Adrenal gland (tissue), 12 donors: Measurements from ENCODE around the gene ZNRF3. TPM values are rescaled to one million over a fixed set of nuclear protein-coding genes. Genes with fewer than 3 reads are reported as not detected.
"Not testable (repeated sequence)": the region's sequence is repeated elsewhere in the genome, so short reads cannot be mapped to it uniquely, and the experiment has no call there.

Source experiments
- DNase-seq, 7 donors: peaks; one replicate each; pipeline ENCODE4 v3.0.0-alpha.2; 2019 to 2020
- H3K27ac ChIP-seq, 5 donors: fragments of 200-600 bp; sonication (generic) in 4 of 5; 1 replicate in 3 of 5; 2 replicates in 2 of 5; pipeline versions ENCODE4 v1.5.1 to v1.8.0; 2016 to 2020; ENCODE audit warnings: mild to moderate bottlenecking in 1 of 5
- H3K27me3 ChIP-seq: fragments of 200-600 bp; 2 replicates; pipeline ENCODE4 v1.8.0; 2021
- H3K36me3 ChIP-seq, 2 donors: fragments of 200-600 bp; replicated peaks in 1 of 2; 1 replicate in 1 of 2; 2 replicates in 1 of 2; pipeline versions ENCODE4 v1.5.1 to v1.8.0; 2018 to 2022
- H3K4me1 ChIP-seq, 2 donors: fragments of 200-600 bp; replicated peaks in 1 of 2; 1 replicate in 1 of 2; 2 replicates in 1 of 2; pipeline versions ENCODE4 v1.5.1 to v1.8.0; 2018 to 2021
- H3K4me3 ChIP-seq, 4 donors: fragments of 200-600 bp; sonication (generic) in 3 of 4; one replicate each; pipeline ENCODE4 v1.5.1; 2016 to 2018
- H3K9me3 ChIP-seq, 3 donors: fragments of 200-600 bp; sonication (generic) in 1 of 3; replicated peaks in 1 of 3; 1 replicate in 2 of 3; 2 replicates in 1 of 3; pipeline versions ENCODE4 v1.5.1 to v1.8.0; 2016 to 2021
- POLR2A ChIP-seq, 2 donors: fragments of 450-650 bp; IDR thresholded peaks; one replicate each; pipeline ENCODE4 v1.6.1; 2017; ENCODE audit warnings: antibody characterized with exemption in 2 of 2, mild to moderate bottlenecking in 2 of 2, moderate library complexity in 1 of 2
- WGBS, 4 donors: extraction: QIAGEN DNeasy Blood & Tissue Kit in 2 of 4; methylation state at CpG; one replicate each; pipeline versions ENCODE4 v1.1.5 to v1.1.7; 2013 to 2017; 5-methylcytosine and 5-hydroxymethylcytosine counted together
- intact Hi-C, 2 donors: fragments of 100-400 bp; cut with DNase I; formaldehyde crosslinking; loops; one replicate each; pipeline versions ENCODE4 v1.14.1 to v1.15.0; 2022 to 2023
- polyA plus RNA-seq, 3 donors: library from polyadenylated mRNA; stranded (reverse); fragments of 200-250 nt in 2 of 3; fragments of 350-450 nt in 1 of 3; fragmentation: Illumina TruSeq in 1 of 3; extraction: RNeasy Lipid Tissue Mini Kit (QIAGEN cat#74804) in 1 of 3; gene quantifications; one replicate each; pipeline ENCODE4 v1.2.3, GENCODE V29; 2013 to 2014
- total RNA-seq, 9 donors: library from RNA; depleted of rRNA in 4 of 9; stranded (reverse); fragments of >200 nt in 4 of 9; fragments of 120-200 nt in 1 of 9; fragmentation: NEBNext Ultra II Directional in 1 of 9; extraction: Animal tissue kit (Norgen Biotek cat#: 25700) in 1 of 9; gene quantifications; one replicate each; pipeline versions ENCODE4 v1.1.0 to v1.2.4, GENCODE V29; 2013 to 2023
- TF ChIP-seq, protein P1 (sequence below), 6 experiments: fragments of 450-650 bp in 4 of 6; fragments of 200-600 bp in 2 of 6; sonication (generic) in 1 of 6; IDR thresholded peaks; 1 replicate in 5 of 6; 2 replicates in 1 of 6; pipeline versions ENCODE4 v1.5.1 to v1.8.0; 2016 to 2021; ENCODE audit warnings: antibody characterized with exemption in 6 of 6, mild to moderate bottlenecking in 2 of 6, moderate library complexity in 1 of 6
- donor health status: healthy with polysubstance abuse.
- donor health status: Bipolar disorder and iron deficiency.
- donor health status: DM: yes; HTN: yes; CAD: no.
- donor health status: DM: no; HTN: no; CAD: no.
- donor health status: DM: no; HTN: no; CAD: no.
- donor health status: DM: yes; HTN: yes; CAD: no.

ZNRF3 gene
- total and polyA plus RNA-seq, 12 donors = 3.1 to 40.9 (median 17.0) TPM

DNA sequence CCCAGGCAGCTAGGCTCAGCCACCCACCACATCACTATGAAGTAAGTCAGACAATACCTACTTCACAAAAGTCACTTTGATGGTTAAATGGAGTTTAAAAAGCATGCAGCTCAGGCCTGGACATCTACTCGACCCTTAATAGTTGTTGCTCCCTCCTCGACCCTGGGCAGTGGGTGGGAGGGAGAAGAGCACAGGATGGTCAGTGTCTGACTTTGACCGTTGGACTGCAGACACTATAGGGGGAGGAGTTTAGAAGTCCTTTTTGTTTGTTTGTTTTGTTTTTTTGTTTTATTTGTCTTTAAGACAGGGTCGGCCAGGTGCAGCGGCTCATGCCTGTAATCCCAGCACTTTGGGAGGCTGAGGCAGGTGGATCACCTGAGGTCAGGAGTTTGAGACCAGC, 44.4 kb upstream of the ZNRF3 start:
- DNase-seq = no peak
- intact Hi-C loops = no loop called here
- no peak overlapping the region for H3K4me3 ChIP-seq
- no peaks in the 10 kb centered on the region for H3K4me1 ChIP-seq
- no peaks in the 10 kb centered on the region for H3K27me3 ChIP-seq
- TF ChIP-seq, protein P1, sequence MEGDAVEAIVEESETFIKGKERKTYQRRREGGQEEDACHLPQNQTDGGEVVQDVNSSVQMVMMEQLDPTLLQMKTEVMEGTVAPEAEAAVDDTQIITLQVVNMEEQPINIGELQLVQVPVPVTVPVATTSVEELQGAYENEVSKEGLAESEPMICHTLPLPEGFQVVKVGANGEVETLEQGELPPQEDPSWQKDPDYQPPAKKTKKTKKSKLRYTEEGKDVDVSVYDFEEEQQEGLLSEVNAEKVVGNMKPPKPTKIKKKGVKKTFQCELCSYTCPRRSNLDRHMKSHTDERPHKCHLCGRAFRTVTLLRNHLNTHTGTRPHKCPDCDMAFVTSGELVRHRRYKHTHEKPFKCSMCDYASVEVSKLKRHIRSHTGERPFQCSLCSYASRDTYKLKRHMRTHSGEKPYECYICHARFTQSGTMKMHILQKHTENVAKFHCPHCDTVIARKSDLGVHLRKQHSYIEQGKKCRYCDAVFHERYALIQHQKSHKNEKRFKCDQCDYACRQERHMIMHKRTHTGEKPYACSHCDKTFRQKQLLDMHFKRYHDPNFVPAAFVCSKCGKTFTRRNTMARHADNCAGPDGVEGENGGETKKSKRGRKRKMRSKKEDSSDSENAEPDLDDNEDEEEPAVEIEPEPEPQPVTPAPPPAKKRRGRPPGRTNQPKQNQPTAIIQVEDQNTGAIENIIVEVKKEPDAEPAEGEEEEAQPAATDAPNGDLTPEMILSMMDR (IDR thresholded peaks at IDR 0.05) = no peak
- TF ChIP-seq POLR2A (IDR thresholded peaks at IDR 0.05) = no peak
- no peaks in the 10 kb centered on the region for H3K9me3 ChIP-seq
- H3K36me3 ChIP-seq = no peaks in the 10 kb centered on the region
- H3K27ac ChIP-seq = no peak overlapping the region
- whole genome bisulfite sequencing, 4 donors = 66 to 80% (median 75%) methylated on average over 5 of the region's 5 CpGs

DNA sequence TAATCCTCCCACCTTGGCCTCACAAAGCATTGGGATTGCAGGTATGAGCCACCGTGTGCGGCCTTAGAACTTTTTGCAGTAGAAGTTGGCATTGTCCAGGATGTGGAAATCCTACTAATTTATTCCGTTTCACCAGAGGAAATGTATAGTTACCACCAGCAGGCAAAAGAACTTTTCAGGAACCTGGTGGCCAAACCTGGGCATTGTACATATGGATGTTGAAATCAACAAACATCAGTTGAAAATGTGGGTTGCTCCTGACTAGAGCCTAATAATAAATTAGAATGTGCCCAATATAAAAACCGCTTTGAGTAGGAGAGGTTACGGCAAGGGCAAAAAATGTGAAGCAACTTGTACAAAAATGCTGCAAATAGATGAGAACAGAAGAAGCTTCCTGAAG, 42.3 kb upstream of the ZNRF3 start:
- no peaks in the 10 kb centered on the region for H3K27me3 ChIP-seq
- TF ChIP-seq POLR2A (IDR thresholded peaks at IDR 0.05) = no peak
- TF ChIP-seq, protein P1 (IDR thresholded peaks at IDR 0.05) = no peak
- no peak overlapping the region for H3K27ac ChIP-seq
- H3K36me3 ChIP-seq = no peaks in the 10 kb centered on the region
- DNase-seq = no peak
- 77 to 95% (median 87%) methylated on average over 4 to 5 of the region's 5 CpGs for WGBS, 4 donors
- no peaks in the 10 kb centered on the region for H3K9me3 ChIP-seq
- intact Hi-C loops = no loop called here
- no peak overlapping the region for H3K4me3 ChIP-seq
- H3K4me1 ChIP-seq = no peaks in the 10 kb centered on the region

DNA sequence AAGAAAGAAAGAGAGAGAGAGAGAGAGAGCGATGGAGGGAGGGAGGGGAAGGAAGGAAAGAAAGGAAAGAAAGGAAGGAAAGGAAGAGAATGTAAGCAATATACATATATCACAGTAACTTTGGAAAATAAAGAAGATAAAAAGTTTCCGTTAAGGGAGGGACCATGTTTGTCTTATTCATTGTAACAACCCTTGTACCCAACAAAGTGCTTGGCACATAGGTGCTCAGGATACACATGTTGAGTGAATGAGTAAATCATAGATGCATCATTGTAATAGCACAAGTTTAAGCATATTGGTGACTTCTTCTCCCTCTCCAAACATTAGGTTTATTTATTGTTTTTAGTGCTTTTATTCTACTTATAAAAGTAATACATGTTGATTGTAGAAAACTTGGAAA, 39.7 kb upstream of the ZNRF3 start:
- H3K4me1 ChIP-seq = no peaks in the 10 kb centered on the region
- intact Hi-C loops = no loop called here
- no peak overlapping the region for H3K27ac ChIP-seq
- H3K27me3 ChIP-seq = no peaks in the 10 kb centered on the region
- DNase-seq = no peak
- no peak overlapping the region for H3K4me3 ChIP-seq
- TF ChIP-seq, protein P1 (IDR thresholded peaks at IDR 0.05) = no peak
- no peak for TF ChIP-seq POLR2A (IDR thresholded peaks at IDR 0.05)
- H3K36me3 ChIP-seq = no peaks in the 10 kb centered on the region
- WGBS, 4 donors = 83 to 95% (median 89%) methylated on average over 2 of the region's 2 CpGs
- peaks cover 0 to 6% (median 0%) of the 10 kb centered on the region in 3 donors for H3K9me3 ChIP-seq

DNA sequence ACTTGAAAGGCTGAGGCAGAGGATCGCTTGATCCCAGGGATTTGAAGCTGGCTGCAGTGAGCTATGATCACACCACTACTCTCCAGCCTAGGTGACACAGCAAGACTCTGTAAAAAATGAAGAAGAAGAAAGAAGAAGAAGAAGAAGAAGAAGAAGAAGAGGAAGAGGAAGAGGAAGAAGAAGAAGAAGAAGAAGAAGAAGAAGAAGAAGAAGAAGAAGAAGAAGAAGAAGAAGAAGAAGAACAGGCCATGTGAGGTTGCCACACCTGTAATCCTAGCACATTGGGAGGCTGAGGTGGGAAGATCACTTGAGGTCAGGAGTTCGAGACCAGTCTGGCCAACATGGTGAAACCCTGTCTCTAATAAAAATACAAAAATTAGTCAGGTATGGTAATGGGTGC, 39.1 kb upstream of the ZNRF3 start:
- H3K4me3 ChIP-seq, DNase-seq, H3K36me3 ChIP-seq, intact Hi-C loops, H3K27ac ChIP-seq, H3K4me1 ChIP-seq, H3K27me3 ChIP-seq, H3K9me3 ChIP-seq: not testable (repeated sequence)
- 86 to 96% (median 93%) methylated on average over 2 of the region's 2 CpGs for WGBS, 4 donors

DNA sequence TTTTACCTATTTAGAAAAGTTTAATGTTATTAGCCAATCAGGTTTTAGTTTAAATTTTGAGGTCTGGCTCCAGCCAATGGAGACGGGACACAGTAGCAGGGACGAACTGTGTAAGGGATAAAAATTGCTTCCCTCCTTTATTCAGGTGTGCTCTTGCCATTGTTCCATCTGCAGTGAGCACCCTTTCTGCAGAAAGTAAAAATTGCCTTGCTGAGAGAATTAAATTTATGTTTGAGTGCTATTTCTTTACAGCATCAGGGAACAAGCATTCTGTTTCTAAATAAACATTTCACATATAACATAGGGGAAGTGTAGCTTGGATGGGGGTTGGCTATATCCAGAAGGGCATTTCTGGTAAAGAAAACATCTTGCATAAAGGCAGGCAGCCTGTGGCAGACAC, 36.4 kb upstream of the ZNRF3 start:
- intact Hi-C loops = no loop called here
- peaks cover 0 to 6% (median 0%) of the 10 kb centered on the region in 3 donors for H3K9me3 ChIP-seq
- no peak overlapping the region for H3K4me3 ChIP-seq
- no peaks in the 10 kb centered on the region for H3K36me3 ChIP-seq
- TF ChIP-seq, protein P1 (IDR thresholded peaks at IDR 0.05) = no peak
- TF ChIP-seq POLR2A (IDR thresholded peaks at IDR 0.05) = no peak
- no peak overlapping the region for H3K27ac ChIP-seq
- H3K27me3 ChIP-seq = no peaks in the 10 kb centered on the region
- DNase-seq = no peak
- H3K4me1 ChIP-seq = no peaks in the 10 kb centered on the region
- WGBS, 4 donors = 89 to 99% (median 95%) methylated on average over 2 of the region's 2 CpGs
